DND-41 (cell line): Measurements from ENCODE around the gene DIO1.

ENCODE experiments used
- EZH2 ChIP-seq: IDR thresholded peaks from 3 replicates; pipeline ENCODE4 v1.6.1; 2012; ENCODE audit warnings: borderline replicate concordance, low read depth, mild to moderate bottlenecking, moderate library complexity, low read length, inconsistent platforms; ENCODE audit not compliant: severe bottlenecking
- TF ChIP-seq, protein P1 (sequence below): IDR thresholded peaks from 2 replicates; pipeline ENCODE4 v1.5.1; 2012; ENCODE audit warnings: borderline replicate concordance, low read length, moderate library complexity, mild to moderate bottlenecking; ENCODE audit not compliant: poor library complexity, severe bottlenecking; ENCODE audit errors: extremely low read depth

DNA sequence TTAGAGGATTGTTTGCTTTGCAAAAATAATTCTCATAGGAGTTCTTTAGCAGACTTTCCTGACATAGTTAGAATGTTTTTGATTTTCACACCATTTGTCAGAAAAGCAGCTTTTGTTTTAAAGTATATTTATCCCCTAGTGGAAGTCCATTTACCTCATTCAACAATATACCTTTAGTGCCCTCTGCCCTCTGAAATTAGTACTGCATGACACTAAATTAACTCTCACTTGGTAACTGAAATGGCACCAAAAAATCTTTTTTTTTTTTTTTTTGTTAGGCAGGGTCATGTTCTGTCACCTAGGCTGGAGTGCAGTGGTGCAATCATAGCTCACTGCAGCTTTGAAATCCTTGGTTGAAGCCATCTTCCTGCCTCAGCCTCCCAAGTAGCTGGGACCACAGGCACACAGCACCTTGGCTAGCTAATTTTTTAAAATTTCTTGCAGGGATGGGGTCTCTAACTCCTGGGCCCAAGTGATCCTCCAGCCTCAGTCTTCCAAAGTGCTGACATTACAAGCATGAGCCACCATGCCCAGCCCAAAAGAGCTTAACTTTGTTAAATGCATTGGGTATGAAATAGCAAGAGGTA, 65.8 kb downstream of the DIO1 start:
- TF ChIP-seq, protein P1, sequence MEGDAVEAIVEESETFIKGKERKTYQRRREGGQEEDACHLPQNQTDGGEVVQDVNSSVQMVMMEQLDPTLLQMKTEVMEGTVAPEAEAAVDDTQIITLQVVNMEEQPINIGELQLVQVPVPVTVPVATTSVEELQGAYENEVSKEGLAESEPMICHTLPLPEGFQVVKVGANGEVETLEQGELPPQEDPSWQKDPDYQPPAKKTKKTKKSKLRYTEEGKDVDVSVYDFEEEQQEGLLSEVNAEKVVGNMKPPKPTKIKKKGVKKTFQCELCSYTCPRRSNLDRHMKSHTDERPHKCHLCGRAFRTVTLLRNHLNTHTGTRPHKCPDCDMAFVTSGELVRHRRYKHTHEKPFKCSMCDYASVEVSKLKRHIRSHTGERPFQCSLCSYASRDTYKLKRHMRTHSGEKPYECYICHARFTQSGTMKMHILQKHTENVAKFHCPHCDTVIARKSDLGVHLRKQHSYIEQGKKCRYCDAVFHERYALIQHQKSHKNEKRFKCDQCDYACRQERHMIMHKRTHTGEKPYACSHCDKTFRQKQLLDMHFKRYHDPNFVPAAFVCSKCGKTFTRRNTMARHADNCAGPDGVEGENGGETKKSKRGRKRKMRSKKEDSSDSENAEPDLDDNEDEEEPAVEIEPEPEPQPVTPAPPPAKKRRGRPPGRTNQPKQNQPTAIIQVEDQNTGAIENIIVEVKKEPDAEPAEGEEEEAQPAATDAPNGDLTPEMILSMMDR, result peak; percentile 69
- no peak for TF ChIP-seq EZH2
